ENCODE results near the gene MKI67. TPM values are rescaled to one million over a fixed set of nuclear protein-coding genes. Genes with fewer than 3 reads are reported as not detected.

MKI67 gene
- polyA plus RNA-seq, 1 donor (not counting 4 experiments of a cell fraction or from before 2014, with no cell fraction given), result 10.4 TPM

- H3K27me3 ChIP-seq (ENCODE audit: control insufficient read depth, extremely low read depth, insufficient read depth, low read length), result no peaks in the 10 kb centered on the region
- H3K9ac ChIP-seq (ENCODE audit: control insufficient read depth, extremely low read depth, insufficient read depth, low read length), result no peak overlapping the region
- peaks cover 8% of the 10 kb centered on the region for H3K4me1 ChIP-seq (ENCODE audit: control insufficient read depth, extremely low read depth, insufficient read depth, low read length)
- dilution Hi-C loops (cut with MboI; ENCODE audit: extremely low pct_ligation_motif_present, low sequenced_read_pairs), result no loop called here
- peaks cover 2% of the 10 kb centered on the region for H3K9me1 ChIP-seq (ENCODE audit: control insufficient read depth, extremely low read depth, insufficient read depth, low read length)
- DNase-seq (ENCODE audit: low read depth, low spot score), result no peak
- H3K36me3 ChIP-seq (ENCODE audit: control insufficient read depth in 2 of 2, extremely low read depth in 1 of 2, insufficient read depth in 2 of 2, low read length in 2 of 2), result peaks cover 44 to 50% of the 10 kb centered on the region in 2 experiments
- H3K4me3 ChIP-seq (ENCODE audit: control insufficient read depth in 2 of 3, extremely low read depth in 1 of 3, insufficient read depth in 2 of 3, low read depth in 1 of 3, low read length in 3 of 3), result no peak overlapping the region
- no peak overlapping the region for H3K27ac ChIP-seq (ENCODE audit: control insufficient read depth, insufficient read depth, low read length)
- no peak overlapping the region for H3K4me2 ChIP-seq (ENCODE audit: control insufficient read depth, extremely low read depth, insufficient read depth, low read depth, low read length)
- H3K9me3 ChIP-seq (ENCODE audit: control insufficient read depth, low read depth, low read length), result no peaks in the 10 kb centered on the region
- H2AFZ ChIP-seq (ENCODE audit: control insufficient read depth, low read length), result no peak overlapping the region
- H4K20me1 ChIP-seq (ENCODE audit: control insufficient read depth, extremely low read depth, insufficient read depth, low read length), result no peaks in the 10 kb centered on the region
- no peak for FAIRE-seq
- H3K79me2 ChIP-seq (ENCODE audit: control insufficient read depth, insufficient read depth, low read length), result no peaks in the 10 kb centered on the region
- TF ChIP-seq EZH2 (IDR thresholded peaks at IDR 0.05; ENCODE audit: low read length), result no peak
- TF ChIP-seq, protein P1, sequence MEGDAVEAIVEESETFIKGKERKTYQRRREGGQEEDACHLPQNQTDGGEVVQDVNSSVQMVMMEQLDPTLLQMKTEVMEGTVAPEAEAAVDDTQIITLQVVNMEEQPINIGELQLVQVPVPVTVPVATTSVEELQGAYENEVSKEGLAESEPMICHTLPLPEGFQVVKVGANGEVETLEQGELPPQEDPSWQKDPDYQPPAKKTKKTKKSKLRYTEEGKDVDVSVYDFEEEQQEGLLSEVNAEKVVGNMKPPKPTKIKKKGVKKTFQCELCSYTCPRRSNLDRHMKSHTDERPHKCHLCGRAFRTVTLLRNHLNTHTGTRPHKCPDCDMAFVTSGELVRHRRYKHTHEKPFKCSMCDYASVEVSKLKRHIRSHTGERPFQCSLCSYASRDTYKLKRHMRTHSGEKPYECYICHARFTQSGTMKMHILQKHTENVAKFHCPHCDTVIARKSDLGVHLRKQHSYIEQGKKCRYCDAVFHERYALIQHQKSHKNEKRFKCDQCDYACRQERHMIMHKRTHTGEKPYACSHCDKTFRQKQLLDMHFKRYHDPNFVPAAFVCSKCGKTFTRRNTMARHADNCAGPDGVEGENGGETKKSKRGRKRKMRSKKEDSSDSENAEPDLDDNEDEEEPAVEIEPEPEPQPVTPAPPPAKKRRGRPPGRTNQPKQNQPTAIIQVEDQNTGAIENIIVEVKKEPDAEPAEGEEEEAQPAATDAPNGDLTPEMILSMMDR (optimal IDR thresholded peaks at IDR 0.05 in 1 of 3, IDR thresholded peaks at IDR 0.05 in 1 of 3, conservative IDR thresholded peaks at IDR 0.05 in 1 of 3; ENCODE audit: extremely low read depth in 1 of 3, insufficient read depth in 2 of 3, low read length in 3 of 3), result no peak
These were observed 55.4 kb downstream of the MKI67 start for GRCh38 chr10:128070721-128071416.

DNA sequence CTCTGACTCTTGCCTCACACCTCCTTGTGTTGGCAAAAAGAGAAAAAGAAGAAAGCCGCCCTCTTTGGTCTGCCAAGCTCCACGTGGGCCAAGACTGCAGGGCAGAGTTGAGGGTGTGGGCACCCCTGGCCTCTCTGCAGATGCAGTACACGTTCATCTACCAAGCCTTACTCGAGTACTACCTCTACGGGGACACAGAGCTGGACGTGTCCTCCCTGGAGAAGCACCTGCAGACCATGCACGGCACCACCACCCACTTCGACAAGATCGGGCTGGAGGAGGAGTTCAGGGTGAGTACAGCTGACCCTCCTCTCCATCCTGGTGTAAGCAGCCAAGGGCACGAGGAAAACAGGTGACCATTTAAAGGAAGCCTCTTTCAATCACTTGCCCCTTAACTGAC is 56.1 kb downstream of the MKI67 start:
- H3K27me3 ChIP-seq (ENCODE audit: control insufficient read depth, extremely low read depth, insufficient read depth, low read length), result no peaks in the 10 kb centered on the region
- no peaks in the 10 kb centered on the region for H3K79me2 ChIP-seq (ENCODE audit: control insufficient read depth, insufficient read depth, low read length)
- DNase-seq (ENCODE audit: low read depth, low spot score) (no peak), FAIRE-seq (no peak)
- peaks cover 2% of the 10 kb centered on the region for H3K9me1 ChIP-seq (ENCODE audit: control insufficient read depth, extremely low read depth, insufficient read depth, low read length)
- H3K36me3 ChIP-seq (ENCODE audit: control insufficient read depth in 2 of 2, extremely low read depth in 1 of 2, insufficient read depth in 2 of 2, low read length in 2 of 2), result peaks cover 51 to 56% of the 10 kb centered on the region in 2 experiments
- no peaks in the 10 kb centered on the region for H4K20me1 ChIP-seq (ENCODE audit: control insufficient read depth, extremely low read depth, insufficient read depth, low read length)
- H3K4me2 ChIP-seq (ENCODE audit: control insufficient read depth, extremely low read depth, insufficient read depth, low read depth, low read length), result no peak overlapping the region
- no peak overlapping the region for H2AFZ ChIP-seq (ENCODE audit: control insufficient read depth, low read length)
- H3K27ac ChIP-seq (ENCODE audit: control insufficient read depth, insufficient read depth, low read length), result no peak overlapping the region
- peaks cover 13% of the 10 kb centered on the region for H3K4me1 ChIP-seq (ENCODE audit: control insufficient read depth, extremely low read depth, insufficient read depth, low read length)
- TF ChIP-seq, protein P1 (optimal IDR thresholded peaks at IDR 0.05 in 1 of 3, IDR thresholded peaks at IDR 0.05 in 1 of 3, conservative IDR thresholded peaks at IDR 0.05 in 1 of 3; ENCODE audit: extremely low read depth in 1 of 3, insufficient read depth in 2 of 3, low read length in 3 of 3), result no peak
- TF ChIP-seq EZH2 (IDR thresholded peaks at IDR 0.05; ENCODE audit: low read length), result no peak
- H3K9me3 ChIP-seq (ENCODE audit: control insufficient read depth, low read depth, low read length), result no peaks in the 10 kb centered on the region
- dilution Hi-C loops (cut with MboI; ENCODE audit: extremely low pct_ligation_motif_present, low sequenced_read_pairs), result no loop called here
- H3K4me3 ChIP-seq (ENCODE audit: control insufficient read depth in 2 of 3, extremely low read depth in 1 of 3, insufficient read depth in 2 of 3, low read depth in 1 of 3, low read length in 3 of 3), result no peak overlapping the region
- H3K9ac ChIP-seq (ENCODE audit: control insufficient read depth, extremely low read depth, insufficient read depth, low read length), result no peak overlapping the region
